ENCODE measurements around the gene IFI27.

IFI27 gene

GRCh38 chr14:94162466-94162865, 51.9 kb downstream of the IFI27 start:
- Mint-ChIP-seq H3K4me3 (no peak overlapping the region), H3K36me3 (ENCODE audit: low read depth) (no peaks in the 10 kb centered on the region), H3K27ac (no peak overlapping the region), H3K4me1 (ENCODE audit: low read depth) (peaks cover 14% of the 10 kb centered on the region), H3K27me3 (no peaks in the 10 kb centered on the region), H3K9me3 (no peaks in the 10 kb centered on the region)
- intact Hi-C loops (cut with micrococcal nuclease), result no loop called here

GRCh38 chr14:94163796-94164195, 53.3 kb downstream of the IFI27 start:
- Mint-ChIP-seq H3K27ac (no peak overlapping the region), H3K4me1 (ENCODE audit: low read depth) (peaks cover 14% of the 10 kb centered on the region), H3K9me3 (no peaks in the 10 kb centered on the region), H3K27me3 (no peaks in the 10 kb centered on the region), H3K36me3 (ENCODE audit: low read depth) (no peaks in the 10 kb centered on the region), H3K4me3 (no peak overlapping the region)
- intact Hi-C loops (cut with micrococcal nuclease), result no loop called here

- Mint-ChIP-seq H3K4me3 (no peak overlapping the region), H3K9me3 (no peaks in the 10 kb centered on the region), H3K4me1 (ENCODE audit: low read depth) (peaks cover 14% of the 10 kb centered on the region), H3K36me3 (ENCODE audit: low read depth) (no peaks in the 10 kb centered on the region), H3K27ac (no peak overlapping the region), H3K27me3 (no peaks in the 10 kb centered on the region)
- intact Hi-C loops (cut with micrococcal nuclease), result no loop called here
Observed at GRCh38 chr14:94164685-94165431, 54.3 kb downstream of the IFI27 start.

GRCh38 chr14:94165744-94166143, 55.2 kb downstream of the IFI27 start:
- no peak overlapping the region for H3K4me3 Mint-ChIP-seq
- no peak overlapping the region for H3K27ac Mint-ChIP-seq
- intact Hi-C loops (cut with micrococcal nuclease), result no loop called here
- no peaks in the 10 kb centered on the region for H3K36me3 Mint-ChIP-seq (ENCODE audit: low read depth)
- H3K4me1 Mint-ChIP-seq (ENCODE audit: low read depth), result peaks cover 14% of the 10 kb centered on the region
- H3K27me3 Mint-ChIP-seq, result no peaks in the 10 kb centered on the region
- H3K9me3 Mint-ChIP-seq, result no peaks in the 10 kb centered on the region

Data from dendritic cell treated with granulocyte-macrophage colony-stimulating factor and Interleukin-4, amounts not matched to agents 40 ng/mL and 50 ng/mL, for 4 days (primary cell).